ENCODE measurements around the gene DNAAF5. TPM values are rescaled to one million over a fixed set of nuclear protein-coding genes. Genes with fewer than 3 reads are reported as not detected.
"Not testable (repeated sequence)": the region's sequence is repeated elsewhere in the genome, so short reads cannot be mapped to it uniquely, and the experiment has no call there.

DNAAF5 gene
- total and polyA plus RNA-seq, 2 donors, result 10.6 to 20.9 TPM

DNA sequence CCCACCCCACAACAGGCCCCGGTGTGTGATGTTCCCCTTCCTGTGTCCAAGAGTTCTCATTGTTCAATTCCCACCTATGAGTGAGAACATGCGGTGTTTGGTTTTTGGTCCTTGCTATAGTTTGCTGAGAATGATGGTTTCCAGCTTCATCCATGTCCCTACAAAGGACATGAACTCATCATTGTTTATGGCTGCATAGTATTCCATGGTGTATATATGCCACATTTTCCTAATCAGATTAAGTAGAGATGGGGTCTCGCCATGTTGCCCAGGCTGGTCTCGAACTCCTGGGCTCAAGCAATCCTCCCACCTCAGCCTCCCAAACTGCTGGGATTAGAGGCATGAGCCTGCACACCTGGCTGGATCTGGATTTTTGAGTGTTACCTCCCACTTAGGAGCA, 77.3 kb downstream of the DNAAF5 start:
- not testable (repeated sequence) for H3K36me3 ChIP-seq (ENCODE audit: insufficient read depth); H3K4me3 ChIP-seq (ENCODE audit: low read depth, low read length)
- 94% methylated on average over 4 of the region's 4 CpGs for WGBS

DNA sequence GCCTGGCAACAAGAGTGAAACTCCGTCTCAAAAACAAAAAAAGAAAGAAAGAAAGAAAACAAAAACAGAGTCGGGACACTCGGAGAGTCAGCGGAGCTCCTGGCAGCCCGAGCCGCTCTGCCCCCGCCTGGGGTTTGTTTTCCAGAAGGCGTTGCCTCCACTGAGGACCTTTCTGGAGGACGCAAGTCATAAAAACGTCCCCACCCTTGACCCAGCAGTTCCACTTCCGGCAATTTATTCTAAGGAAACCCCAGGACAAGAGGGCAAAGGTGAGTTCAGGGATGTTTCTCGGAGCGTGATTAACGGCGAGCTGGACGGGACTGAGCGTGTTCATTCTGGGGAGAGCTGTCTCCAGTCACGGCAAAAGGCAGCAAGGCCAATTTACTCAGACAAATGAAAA, 78.8 kb downstream of the DNAAF5 start:
- no peak overlapping the region for H3K27ac ChIP-seq (ENCODE audit: low read depth)
- 62% methylated on average over 18 of the region's 18 CpGs for WGBS
- no peaks in the 10 kb centered on the region for H3K36me3 ChIP-seq (ENCODE audit: insufficient read depth)
- H3K4me1 ChIP-seq (ENCODE audit: insufficient read depth), result no peaks in the 10 kb centered on the region
- no peak overlapping the region for H3K4me3 ChIP-seq (ENCODE audit: low read depth, low read length)
- DNase-seq (ENCODE audit: extremely low spot score), result no peak

More for the DNA sequence above, 77.3 kb downstream of the DNAAF5 start:
- not testable (repeated sequence) for H3K4me1 ChIP-seq (ENCODE audit: insufficient read depth); DNase-seq (ENCODE audit: extremely low spot score); H3K27ac ChIP-seq (ENCODE audit: low read depth)

DNA sequence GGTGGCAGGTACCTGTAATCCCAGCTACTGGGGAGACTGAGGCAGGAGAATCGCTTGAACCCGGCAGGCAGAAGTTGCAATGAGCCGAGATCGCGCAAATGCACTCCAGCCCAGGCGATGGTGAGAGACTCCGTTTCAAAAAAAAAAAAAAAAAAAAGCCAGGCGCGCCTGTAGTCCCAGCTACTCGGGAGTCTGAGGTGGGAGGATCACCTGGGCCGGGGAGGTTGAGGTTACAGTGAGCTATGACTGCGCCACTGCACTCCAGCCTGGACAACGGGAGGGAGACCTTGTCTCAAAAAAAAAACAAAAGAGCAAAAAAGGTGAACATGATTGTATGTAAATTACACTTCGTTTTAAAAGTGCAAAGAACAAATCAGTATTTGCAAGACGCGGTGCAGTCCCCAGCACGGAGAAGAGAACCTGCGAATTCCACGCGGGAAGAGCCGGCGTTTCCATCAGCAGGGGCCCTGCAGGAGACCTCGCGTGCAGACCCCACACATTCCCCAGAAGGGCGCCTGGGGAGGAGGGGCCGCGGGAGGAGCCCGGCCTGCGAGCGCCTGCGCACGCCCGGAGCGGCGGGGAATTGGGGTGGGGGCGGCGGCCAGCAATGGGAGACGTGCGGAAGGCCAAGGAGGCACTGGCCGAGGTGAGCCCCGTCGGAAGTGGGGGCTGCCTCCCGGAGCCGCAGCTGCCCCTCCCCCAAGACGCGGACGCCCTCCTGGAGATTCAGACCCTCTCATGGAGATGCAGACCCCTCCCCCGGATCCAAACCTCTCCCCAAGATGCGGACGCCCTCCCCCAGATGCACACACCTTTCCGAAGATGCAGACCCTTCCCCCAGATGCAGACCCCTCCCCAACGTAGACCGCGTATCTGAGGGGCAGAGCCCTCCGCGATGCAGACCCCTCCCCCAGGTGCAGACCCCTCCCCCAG, 89.1 kb downstream of the DNAAF5 start:
- H3K27ac ChIP-seq (ENCODE audit: low read depth), result peak overlapping the region; percentile 63
- H3K36me3 ChIP-seq (ENCODE audit: insufficient read depth), result no peaks in the 10 kb centered on the region
- H3K4me1 ChIP-seq (ENCODE audit: insufficient read depth), result no peaks in the 10 kb centered on the region
- WGBS, result 21% methylated on average over 56 of the region's 56 CpGs
- no peak for DNase-seq (ENCODE audit: extremely low spot score)
- peak overlapping the region; percentile 42 for H3K4me3 ChIP-seq (ENCODE audit: low read depth, low read length)

DNA sequence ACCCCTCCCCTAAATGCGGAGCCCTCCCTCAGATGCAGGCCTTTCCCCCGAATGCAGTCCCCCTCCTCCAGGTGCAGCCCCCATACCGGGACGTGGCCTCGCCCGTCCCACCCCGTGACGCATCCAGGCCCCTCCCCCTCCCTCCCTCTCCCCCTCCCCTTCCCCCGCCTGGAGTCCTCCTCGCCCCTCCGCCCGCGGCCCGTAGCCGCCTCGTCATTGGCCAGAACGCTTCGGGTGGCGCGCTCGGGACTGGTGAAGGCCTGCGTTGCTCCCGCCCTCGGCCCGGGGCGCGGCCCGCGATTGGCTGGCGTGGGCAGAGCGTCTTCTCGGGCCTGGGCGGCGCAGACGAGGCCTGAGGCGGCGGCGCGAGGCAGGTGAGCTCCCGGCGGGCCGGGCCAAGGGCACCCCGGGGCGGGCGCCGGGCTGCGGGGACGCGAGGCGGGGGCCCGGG, 89.8 kb downstream of the DNAAF5 start:
- H3K4me1 ChIP-seq (ENCODE audit: insufficient read depth), result no peaks in the 10 kb centered on the region
- DNase-seq (ENCODE audit: extremely low spot score), result peak; percentile 93
- under 1% methylated on average over 51 of the region's 51 CpGs for WGBS

DNA sequence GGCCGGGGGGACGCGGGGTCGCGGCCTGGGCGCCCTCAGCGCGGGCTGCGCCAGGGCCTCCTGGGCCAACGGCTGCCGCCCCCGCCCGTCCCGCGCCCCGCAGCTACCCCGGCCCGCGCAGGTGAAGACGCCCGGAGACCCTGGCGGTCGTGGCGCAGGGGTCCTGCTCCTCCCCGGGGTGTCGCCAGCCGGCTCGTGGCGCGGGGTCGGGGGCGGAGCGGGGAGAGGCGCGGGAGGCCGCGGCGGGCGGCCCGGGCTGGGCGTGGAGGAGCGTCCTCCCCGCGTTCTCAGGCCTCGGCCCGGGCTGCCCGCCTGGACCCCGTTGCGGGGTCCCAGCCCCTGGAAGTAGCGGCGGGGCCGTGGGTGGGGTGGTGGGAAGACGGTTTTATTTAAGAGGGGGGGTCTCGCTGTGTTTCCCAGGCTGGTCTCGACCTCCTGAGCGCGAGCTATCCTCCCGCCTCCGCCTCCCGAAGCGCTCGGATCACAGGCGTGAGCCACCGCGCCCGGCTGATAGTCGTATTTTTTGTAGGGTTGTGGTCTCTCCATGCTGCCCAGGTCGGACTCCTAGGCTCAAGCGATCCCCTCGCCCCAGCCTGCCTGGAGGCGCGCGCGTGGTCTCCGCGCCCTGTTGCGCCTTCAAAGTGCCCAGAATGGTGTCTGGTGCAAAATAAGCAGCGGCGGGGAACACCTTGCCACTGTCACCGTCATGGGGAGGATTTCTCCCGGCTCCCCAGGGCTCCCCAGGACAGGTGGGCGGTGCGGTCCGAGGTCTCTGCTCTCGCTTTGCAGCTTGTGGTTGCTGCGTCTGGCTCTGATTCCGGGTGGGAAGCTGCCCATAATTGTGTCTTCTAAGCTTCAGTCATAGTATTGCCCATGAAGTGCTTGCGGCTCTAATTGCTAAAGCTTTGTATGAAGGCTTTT, 90.5 kb downstream of the DNAAF5 start:
- Histone ChIP-seq H3K4me3 (ENCODE audit: low read depth, low read length) (peak overlapping the region; percentile 95), H3K4me1 (ENCODE audit: insufficient read depth) (no peaks in the 10 kb centered on the region), H3K27ac (ENCODE audit: low read depth) (peak overlapping the region; percentile 67), H3K36me3 (ENCODE audit: insufficient read depth) (no peaks in the 10 kb centered on the region)
- under 1% methylated on average over 88 of the region's 88 CpGs for WGBS
- DNase-seq (ENCODE audit: extremely low spot score), result no peak

More for the DNA sequence above, 89.8 kb downstream of the DNAAF5 start:
- peak overlapping the region; percentile 95 for H3K4me3 ChIP-seq (ENCODE audit: low read depth, low read length)
- H3K36me3 ChIP-seq (ENCODE audit: insufficient read depth), result no peaks in the 10 kb centered on the region
- no peak overlapping the region for H3K27ac ChIP-seq (ENCODE audit: low read depth)

DNA sequence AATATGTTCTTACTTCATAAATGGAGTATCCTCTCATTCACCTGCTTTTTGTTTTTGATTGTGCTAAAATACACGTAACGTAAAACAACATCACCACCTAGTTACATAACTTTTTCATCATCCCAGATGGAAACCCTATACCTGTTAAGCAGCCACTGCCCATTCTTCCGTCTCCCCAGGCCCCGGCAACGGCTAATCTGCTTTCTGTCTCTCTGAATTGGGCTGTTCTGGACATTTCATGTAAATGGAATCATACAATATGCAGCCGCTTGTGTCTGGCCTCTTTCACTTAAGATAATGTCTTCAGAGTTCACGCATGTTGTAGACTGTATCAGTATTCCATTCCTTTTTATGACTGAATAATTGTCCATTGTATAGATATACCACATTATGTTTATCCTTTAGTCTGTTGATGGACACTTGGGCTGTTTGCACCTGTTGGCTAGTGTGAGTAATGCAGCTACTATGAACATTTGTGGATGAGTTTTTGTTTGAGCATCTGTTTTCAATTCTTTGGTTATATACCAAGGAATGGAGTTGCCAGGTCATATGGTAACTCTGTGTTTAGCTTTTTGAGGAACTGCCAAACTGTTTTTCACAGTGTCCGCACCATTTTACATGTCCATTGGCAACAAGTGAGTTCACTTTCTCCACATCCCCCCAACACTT, 91.7 kb downstream of the DNAAF5 start:
- Histone ChIP-seq H3K4me1 (ENCODE audit: insufficient read depth) (no peaks in the 10 kb centered on the region), H3K4me3 (ENCODE audit: low read depth, low read length) (no peak overlapping the region), H3K27ac (ENCODE audit: low read depth) (no peak overlapping the region), H3K36me3 (ENCODE audit: insufficient read depth) (no peaks in the 10 kb centered on the region)
- WGBS, result 89% methylated on average over 8 of the region's 8 CpGs
- no peak for DNase-seq (ENCODE audit: extremely low spot score)

DNA sequence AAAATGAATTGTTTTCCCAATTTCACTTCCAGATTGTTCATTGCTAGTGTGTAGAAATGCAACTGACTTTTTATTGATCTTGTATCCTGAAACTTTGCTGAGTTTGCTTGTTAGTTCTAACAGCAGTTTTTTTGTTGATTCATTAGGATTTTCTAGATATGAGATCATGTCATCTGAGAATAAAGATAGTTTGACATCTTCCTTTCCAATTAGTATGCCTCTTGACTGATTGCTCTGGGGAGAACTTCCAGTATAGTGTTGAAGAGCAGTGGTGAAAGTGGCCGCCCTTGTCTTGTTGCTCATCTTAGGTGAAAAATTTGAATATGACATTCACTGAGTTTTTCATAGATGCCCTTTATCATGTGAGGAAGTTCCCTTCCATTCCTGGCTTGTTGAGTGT, 93.8 kb downstream of the DNAAF5 start:
- Histone ChIP-seq H3K4me3 (ENCODE audit: low read depth, low read length) (no peak overlapping the region), H3K4me1 (ENCODE audit: insufficient read depth) (no peaks in the 10 kb centered on the region), H3K27ac (ENCODE audit: low read depth) (no peak overlapping the region), H3K36me3 (ENCODE audit: insufficient read depth) (no peaks in the 10 kb centered on the region)
- no peak for DNase-seq (ENCODE audit: extremely low spot score)
- 91% methylated on average over 1 of the region's 1 CpG for WGBS

DNA sequence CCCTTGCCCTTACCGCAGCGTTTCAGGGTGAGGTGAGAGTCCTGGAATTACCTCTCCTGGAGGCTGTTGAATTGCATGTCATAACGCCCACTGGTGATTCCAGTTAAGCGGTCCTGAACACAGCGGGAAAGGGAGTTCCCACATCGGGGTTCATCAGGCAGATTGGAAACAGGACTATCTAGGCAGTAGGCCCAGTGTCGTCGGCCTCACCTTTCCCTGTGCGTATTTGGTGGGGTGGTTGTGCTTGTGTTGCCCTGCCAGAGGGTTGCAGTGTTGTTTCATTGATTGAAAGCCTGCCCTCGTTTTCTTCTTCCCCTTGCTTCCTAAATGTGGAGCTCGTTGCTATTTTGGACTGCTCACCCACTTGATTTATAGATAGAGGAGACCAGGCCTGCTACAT, 95.2 kb downstream of the DNAAF5 start:
- 59% methylated on average over 11 of the region's 11 CpGs for WGBS
- no peak overlapping the region for H3K27ac ChIP-seq (ENCODE audit: low read depth)
- H3K4me1 ChIP-seq (ENCODE audit: insufficient read depth), result no peaks in the 10 kb centered on the region
- H3K4me3 ChIP-seq (ENCODE audit: low read depth, low read length), result no peak overlapping the region
- DNase-seq (ENCODE audit: extremely low spot score), result no peak
- H3K36me3 ChIP-seq (ENCODE audit: insufficient read depth), result no peaks in the 10 kb centered on the region

DNA sequence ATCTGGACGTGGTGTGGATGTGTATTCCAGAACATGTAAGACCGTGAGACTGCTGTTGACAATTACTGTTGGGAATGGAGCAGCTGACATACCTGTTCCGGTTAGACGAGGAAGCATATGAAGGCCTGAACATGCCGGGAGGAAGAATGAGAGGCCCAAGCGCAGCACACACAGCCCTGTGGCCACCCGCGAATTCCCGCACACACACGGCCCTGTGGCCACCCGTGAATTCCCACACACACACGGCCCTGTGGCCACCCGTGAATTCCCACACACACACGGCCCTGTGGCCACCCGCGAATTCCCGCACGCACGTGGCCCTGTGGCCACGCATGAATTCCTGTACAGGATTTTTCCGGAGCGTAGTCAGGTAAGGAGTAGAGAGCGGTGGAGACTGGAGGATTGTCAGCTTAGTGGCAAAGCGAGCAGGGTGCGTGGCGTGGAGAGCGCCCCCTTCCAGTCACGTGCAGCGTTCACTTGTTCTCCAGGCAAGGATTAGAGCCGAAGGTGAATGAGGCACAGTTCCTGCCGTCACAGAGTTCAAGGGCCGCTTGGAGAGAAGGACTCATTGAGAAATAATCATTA, 96.3 kb downstream of the DNAAF5 start:
- H3K4me1 ChIP-seq (ENCODE audit: insufficient read depth), result no peaks in the 10 kb centered on the region

DNA sequence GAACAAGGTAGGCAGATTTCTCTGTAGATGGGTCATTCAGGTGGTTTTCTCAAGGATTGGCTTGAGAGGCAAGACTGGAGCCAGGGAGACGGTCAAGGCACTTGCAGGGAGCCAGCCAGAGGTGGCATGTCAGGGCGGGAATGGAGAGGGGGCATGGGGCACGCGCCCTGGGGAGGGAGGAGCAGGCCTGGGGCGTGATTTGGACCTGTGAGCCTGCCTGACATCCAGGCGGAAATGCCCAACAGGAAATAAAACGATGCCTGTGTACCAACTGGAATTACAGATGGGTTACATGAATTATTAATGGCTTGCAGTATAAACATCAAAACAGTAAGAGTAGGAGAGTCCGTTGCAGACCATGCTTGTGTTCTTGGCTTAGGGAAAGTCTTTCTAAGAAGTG, 97.2 kb downstream of the DNAAF5 start:
- no peaks in the 10 kb centered on the region for H3K36me3 ChIP-seq (ENCODE audit: insufficient read depth)
- peak overlapping the region; percentile 73 for H3K27ac ChIP-seq (ENCODE audit: low read depth)
- H3K4me3 ChIP-seq (ENCODE audit: low read depth, low read length), result no peak overlapping the region
- no peak for DNase-seq (ENCODE audit: extremely low spot score)
- 65% methylated on average over 8 of the region's 8 CpGs for WGBS
- H3K4me1 ChIP-seq (ENCODE audit: insufficient read depth), result no peaks in the 10 kb centered on the region

More for the DNA sequence above, 96.3 kb downstream of the DNAAF5 start:
- no peak for DNase-seq (ENCODE audit: extremely low spot score)
- H3K27ac ChIP-seq (ENCODE audit: low read depth), result no peak overlapping the region
- 90% methylated on average over 32 of the region's 32 CpGs for WGBS
- no peak overlapping the region for H3K4me3 ChIP-seq (ENCODE audit: low read depth, low read length)
- H3K36me3 ChIP-seq (ENCODE audit: insufficient read depth), result no peaks in the 10 kb centered on the region

DNA sequence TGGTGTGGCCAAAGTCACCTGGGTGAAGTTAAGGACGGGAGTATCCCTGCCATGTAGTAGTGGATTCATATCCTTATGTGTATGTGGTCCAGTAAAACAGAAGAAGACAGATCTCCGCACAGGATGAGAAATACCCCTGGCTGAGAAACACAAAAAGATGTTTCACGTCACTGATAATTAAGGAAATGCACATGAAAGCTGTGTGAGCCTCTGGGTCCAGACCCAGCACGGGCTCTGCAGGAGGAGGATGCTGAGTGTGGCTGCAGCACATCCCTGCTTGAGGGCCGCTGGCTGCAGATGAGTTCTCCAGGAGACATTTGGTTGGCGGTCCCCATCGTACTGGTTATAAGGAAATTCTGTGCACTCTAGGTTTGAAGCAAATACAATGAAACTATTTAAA, 97.6 kb downstream of the DNAAF5 start:
- no peak for DNase-seq (ENCODE audit: extremely low spot score)

DNA sequence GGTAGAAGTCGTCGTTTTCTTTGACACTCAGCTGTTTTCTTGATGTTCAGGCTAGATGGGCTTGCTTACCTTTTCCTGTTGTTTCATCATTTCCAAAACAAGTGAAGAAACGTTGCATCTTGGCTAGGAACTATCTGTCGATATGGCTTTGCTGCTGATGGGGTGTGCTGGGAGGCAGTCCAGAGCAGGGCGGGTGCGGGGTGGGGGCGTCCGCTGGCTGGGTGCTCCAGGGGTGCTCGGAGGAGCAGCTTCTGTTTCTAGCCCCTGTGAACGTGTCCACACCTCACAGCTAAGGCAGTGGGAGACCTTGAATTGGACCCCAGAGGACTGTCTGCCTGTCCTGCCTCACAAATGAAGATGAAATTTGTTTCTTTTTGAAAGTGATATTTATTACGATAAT, 98.2 kb downstream of the DNAAF5 start:
- 54% methylated on average over 11 of the region's 11 CpGs for WGBS
- H3K4me1 ChIP-seq (ENCODE audit: insufficient read depth), result no peaks in the 10 kb centered on the region

More for the DNA sequence above, 97.6 kb downstream of the DNAAF5 start:
- Histone ChIP-seq H3K4me1 (ENCODE audit: insufficient read depth) (no peaks in the 10 kb centered on the region), H3K4me3 (ENCODE audit: low read depth, low read length) (no peak overlapping the region), H3K27ac (ENCODE audit: low read depth) (peak overlapping the region; percentile 73), H3K36me3 (ENCODE audit: insufficient read depth) (no peaks in the 10 kb centered on the region)
- 58% methylated on average over 7 of the region's 7 CpGs for whole genome bisulfite sequencing

DNA sequence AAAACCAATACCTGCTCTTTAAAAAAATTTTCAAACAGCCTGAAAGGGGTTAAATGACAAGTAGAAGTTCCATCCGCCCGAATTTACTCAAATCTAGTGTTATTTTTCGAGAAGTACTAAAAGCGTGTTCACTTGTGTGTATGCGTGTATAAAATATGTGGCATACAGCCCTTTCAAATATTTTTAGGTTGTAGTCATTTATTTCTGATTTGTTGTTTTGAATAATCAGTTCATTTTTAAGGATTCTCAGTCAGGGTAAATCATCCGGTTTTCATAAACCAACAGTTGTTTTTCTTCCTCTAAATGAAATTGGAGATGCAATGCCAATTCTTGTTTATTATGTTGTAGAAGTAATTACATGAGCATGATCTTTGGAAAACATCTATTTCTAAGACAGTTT, 98.9 kb downstream of the DNAAF5 start:
- peaks cover under 1% of the 10 kb centered on the region for H3K4me1 ChIP-seq (ENCODE audit: insufficient read depth)
- no peak for DNase-seq (ENCODE audit: extremely low spot score)

More for the DNA sequence above, 98.2 kb downstream of the DNAAF5 start:
- H3K36me3 ChIP-seq (ENCODE audit: insufficient read depth), result no peaks in the 10 kb centered on the region
- DNase-seq (ENCODE audit: extremely low spot score), result no peak
- no peak overlapping the region for H3K4me3 ChIP-seq (ENCODE audit: low read depth, low read length)
- H3K27ac ChIP-seq (ENCODE audit: low read depth), result peak overlapping the region; percentile 56

More for the DNA sequence above, 98.9 kb downstream of the DNAAF5 start:
- H3K36me3 ChIP-seq (ENCODE audit: insufficient read depth), result no peaks in the 10 kb centered on the region
- no peak overlapping the region for H3K4me3 ChIP-seq (ENCODE audit: low read depth, low read length)
- H3K27ac ChIP-seq (ENCODE audit: low read depth), result no peak overlapping the region
- 35% methylated on average over 6 of the region's 6 CpGs for WGBS

Data from urinary bladder (tissue), 4 donors.